AG09309 (cell line): ENCODE measurements around the gene RTF1.
A peak's percentile ranks its signal among the peaks of the same experiment; 100 is the strongest.

Experiments used
- DNase-seq: peaks from one replicate; pipeline ENCODE4 v3.0.0-alpha.2; 2010; ENCODE audit warnings: low read depth
- H3K4me3 ChIP-seq: 2 replicates; pipeline ENCODE4 v1.5.1; 2011; ENCODE audit warnings: mild to moderate bottlenecking, low read depth, low read length, moderate library complexity; ENCODE audit not compliant: control insufficient read depth
- TF ChIP-seq, protein P1 (sequence below): IDR thresholded peaks from 2 replicates; pipeline ENCODE4 v1.5.1; 2011; ENCODE audit warnings: mild to moderate bottlenecking, low read depth, low read length, inconsistent platforms; ENCODE audit not compliant: insufficient read depth, control insufficient read depth; ENCODE audit errors: missing control alignments

RTF1 gene

DNA sequence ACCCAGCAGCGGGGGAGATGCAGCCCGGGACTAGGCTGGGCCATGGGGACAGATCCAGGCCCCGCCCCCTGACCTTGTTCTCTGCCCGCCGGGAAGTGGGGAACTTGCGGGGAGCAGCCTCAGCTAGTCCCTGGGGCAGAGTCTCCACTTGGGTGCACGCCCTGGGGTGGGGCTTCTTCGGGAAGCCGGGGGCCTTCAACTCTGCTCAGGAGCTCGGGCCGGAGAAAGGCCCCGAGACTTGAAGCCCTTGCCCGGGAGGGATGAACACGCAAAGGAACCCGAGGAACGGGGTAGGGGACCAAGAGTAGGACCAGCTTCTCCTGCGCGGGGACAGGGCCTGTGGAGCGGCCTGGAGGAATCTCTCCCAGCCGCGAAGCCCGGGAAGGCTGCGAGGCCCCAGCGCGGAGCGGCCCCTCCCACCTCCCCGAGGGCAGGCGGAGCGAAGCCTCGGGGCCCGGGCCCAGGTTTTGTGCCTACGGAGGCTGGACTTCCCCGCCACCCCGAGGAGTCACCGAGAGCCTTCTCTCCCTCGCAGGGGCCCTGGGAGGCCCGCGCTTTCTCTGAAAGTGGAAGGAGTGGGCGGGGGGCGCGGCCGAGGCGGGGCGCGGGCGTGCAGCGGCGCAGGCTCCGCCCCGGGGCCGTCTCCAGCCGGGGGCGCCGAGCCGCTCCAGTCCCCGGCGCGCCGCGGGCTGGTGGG, 76.5 kb downstream of the RTF1 start, which contains the start of gene ITPKA:
TSS of gene ITPKA (plus strand) at position 670 of the 697 bp plus-strand sequence. CDS start 54 bp downstream, outside the sequence.
- TF ChIP-seq, protein P1, sequence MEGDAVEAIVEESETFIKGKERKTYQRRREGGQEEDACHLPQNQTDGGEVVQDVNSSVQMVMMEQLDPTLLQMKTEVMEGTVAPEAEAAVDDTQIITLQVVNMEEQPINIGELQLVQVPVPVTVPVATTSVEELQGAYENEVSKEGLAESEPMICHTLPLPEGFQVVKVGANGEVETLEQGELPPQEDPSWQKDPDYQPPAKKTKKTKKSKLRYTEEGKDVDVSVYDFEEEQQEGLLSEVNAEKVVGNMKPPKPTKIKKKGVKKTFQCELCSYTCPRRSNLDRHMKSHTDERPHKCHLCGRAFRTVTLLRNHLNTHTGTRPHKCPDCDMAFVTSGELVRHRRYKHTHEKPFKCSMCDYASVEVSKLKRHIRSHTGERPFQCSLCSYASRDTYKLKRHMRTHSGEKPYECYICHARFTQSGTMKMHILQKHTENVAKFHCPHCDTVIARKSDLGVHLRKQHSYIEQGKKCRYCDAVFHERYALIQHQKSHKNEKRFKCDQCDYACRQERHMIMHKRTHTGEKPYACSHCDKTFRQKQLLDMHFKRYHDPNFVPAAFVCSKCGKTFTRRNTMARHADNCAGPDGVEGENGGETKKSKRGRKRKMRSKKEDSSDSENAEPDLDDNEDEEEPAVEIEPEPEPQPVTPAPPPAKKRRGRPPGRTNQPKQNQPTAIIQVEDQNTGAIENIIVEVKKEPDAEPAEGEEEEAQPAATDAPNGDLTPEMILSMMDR, result no peak
- peak within 1 kb of the TSS; percentile 30 for H3K4me3 ChIP-seq
- DNase-seq, result no peak

DNA sequence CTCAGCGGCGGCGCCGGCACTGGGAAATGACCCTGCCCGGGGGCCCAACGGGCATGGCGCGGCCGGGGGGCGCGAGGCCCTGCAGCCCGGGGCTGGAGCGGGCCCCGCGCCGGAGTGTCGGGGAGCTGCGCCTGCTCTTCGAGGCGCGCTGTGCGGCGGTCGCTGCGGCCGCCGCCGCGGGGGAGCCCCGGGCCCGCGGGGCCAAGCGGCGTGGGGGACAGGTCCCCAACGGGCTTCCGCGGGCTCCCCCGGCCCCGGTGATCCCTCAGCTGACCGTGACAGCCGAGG, 77.0 kb downstream of the RTF1 start:
- DNase-seq, result no peak
- TF ChIP-seq, protein P1, result no peak
- peak overlapping the region; percentile 30 for H3K4me3 ChIP-seq

DNA sequence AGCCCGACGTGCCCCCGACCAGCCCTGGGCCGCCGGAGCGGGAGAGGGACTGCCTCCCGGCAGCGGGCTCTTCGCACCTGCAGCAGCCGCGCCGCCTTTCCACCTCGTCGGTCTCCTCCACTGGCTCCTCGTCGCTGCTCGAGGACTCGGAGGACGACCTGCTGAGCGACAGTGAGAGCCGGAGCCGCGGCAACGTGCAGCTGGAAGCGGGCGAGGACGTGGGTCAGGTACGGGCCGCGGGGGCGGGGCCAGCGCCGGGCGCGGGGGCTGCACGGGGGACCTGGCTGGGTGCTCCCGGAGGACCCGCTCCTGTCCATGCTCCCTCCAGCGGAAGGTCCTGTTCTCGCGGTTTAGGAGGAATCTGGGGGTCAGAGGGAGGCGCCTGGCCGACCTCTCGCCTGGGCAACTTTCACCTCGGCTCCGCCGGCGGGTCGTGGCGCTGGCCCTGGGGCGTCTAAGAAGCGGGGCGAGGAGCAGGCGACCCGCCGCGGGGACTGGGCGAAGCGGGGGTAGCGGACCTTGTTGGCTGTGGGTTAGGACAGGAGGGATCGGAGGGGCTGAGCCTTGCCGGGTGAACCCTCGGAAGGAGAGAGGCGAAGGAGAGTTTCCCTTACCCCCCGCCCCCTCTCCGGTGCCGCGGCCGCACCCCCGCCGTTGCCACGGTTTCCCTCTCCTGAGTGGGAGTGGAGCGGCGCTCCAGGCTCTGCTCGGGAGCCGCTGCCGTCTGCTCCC, 77.5 kb downstream of the RTF1 start:
- H3K4me3 ChIP-seq, result peak overlapping the region; percentile 25
- no peak for DNase-seq
- TF ChIP-seq, protein P1, result no peak

DNA sequence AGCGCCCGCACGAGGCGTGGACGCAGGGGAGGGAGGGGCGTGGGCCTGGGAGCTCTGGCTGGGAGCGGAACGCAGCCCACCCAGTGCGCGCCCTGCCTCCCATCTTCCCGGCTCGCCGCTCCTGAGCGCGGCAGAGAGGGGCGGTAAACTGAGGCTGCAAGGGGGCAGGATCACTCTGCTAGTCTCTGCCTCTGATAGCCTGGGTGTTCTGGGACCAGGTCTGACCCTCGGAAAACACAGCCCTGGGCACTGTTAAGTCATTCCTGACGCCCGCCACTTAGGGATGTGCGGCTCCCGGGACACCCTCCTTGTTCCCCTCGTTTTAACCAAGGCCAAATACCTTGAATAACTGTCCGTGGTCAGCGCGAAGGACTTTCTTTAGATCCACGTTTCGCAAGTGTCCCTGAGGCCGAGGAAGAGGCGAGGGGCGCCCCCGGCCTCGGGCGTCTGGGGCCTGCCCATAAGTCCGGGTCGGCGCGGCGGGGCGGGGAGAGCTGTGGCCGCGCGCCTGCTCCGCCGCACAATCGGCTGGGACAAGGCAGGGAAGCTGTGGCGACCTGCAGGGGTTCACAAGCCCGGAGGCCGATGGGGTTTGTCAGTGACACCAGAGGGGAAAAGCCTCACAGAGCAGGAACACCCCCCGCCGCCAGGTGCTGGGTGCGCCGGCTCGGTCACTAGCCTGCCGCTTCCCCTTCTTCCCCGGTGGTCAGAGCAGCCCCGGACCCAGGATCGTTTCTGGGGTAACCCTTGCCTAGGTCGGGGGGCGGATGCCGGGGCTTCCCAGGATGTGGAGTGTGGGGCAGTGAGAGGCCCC, 78.2 kb downstream of the RTF1 start:
- TF ChIP-seq, protein P1, result no peak
- no peak overlapping the region for H3K4me3 ChIP-seq
- no peak for DNase-seq

DNA sequence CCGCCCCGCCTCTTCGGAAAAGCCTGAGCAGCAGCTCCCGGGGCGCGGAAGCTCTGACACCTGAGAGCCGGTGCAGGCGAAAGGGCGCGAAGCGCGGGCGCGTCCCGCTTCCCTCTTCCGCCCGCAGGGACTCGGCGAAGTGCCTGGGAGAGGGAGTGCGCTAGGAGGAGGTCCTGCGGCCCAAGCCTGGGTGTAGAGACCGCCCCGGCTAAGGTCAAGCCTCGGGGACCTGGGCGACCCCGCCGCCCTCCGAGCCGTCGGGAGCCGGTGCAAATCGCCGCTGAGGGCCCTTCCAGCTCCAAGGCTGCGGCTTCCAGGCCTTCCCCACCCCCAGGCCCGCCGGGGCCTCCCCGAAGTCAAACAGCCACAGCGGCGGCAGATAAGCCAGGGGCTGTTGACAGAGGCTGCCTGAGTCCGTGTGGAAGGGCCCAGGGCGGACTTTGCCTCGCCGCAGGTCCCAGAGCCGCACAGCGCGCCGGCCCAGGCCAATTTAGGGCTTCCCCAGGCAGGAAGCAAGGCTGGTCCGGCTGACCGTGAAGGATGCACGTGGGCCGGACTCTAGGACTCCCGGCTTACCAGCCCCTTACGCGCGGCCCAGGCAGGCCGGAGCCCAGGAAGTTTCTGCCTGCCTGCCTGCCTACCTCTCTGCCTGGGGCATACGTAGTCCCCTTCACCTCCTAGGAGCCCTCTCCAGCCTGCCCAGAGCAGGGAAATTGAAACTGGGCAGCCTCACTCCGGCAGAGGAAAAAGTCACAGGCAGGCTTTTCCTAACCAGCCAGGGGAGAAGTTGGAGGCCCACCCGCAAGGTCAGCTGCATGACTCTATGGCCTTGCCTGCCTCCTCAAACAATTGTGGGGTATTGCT, 79.1 kb downstream of the RTF1 start:
- TF ChIP-seq, protein P1, result no peak
- no peak overlapping the region for H3K4me3 ChIP-seq
- DNase-seq, result no peak

DNA sequence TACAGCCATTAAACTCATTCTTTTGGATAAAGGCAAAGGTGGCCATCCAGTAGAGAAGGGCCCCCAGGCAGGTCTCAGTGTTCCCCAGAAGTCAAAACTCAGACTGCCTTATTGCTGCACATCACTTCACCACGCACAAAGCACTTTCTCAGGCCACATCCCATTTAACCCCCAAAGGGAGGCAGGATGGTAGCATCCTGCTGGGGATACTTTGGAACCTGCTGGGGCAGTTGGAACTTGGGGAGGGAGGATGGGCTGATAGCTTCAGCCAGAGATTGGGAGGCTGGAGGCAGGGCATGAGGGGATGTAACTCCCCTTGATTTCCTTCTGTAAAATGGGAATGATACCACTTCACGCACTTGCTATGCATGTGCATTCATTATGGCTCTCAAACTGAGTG, 81.8 kb downstream of the RTF1 start:
- TF ChIP-seq, protein P1, result no peak
- no peak for DNase-seq
- no peak overlapping the region for H3K4me3 ChIP-seq
